ENCODE data around the gene PTGDS.

GRCh38 chr9:137026828-137027227 is 49.5 kb downstream of the PTGDS start:
- no peak for TF ChIP-seq POLR2A (IDR thresholded peaks at IDR 0.05)
- TF ChIP-seq CTCF (IDR thresholded peaks at IDR 0.05), result no peak
- no peak for TF ChIP-seq EP300 (IDR thresholded peaks at IDR 0.05)

Measured in suprapubic skin (tissue), 3 donors.